ENCODE measurements around the gene ARHGAP18. TPM values are rescaled to one million over a fixed set of nuclear protein-coding genes. Genes with fewer than 3 reads are reported as not detected.

The ARHGAP18 gene
- total RNA-seq, 4 donors from 2014 or later: 2.8 to 9.0 (median 7.1) TPM

DNA sequence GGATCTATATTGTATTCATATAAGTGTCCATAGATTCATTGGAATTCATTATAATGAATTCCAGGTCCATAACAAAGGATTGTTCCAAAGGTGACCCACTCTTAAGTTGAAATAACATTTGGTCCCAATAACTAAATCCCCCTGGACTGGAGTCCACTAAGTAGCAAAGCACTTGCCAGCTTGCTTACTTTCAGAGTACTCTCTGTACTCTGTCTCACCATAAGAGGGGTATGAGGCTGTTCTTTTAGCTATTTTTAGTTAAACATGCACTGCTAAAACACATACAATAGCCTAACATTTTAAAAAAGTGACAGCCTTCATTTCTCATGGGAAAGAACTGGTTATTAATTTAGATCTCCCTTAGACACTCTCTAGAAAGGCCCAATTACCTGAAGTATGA, 16.7 kb upstream of the ARHGAP18 start:
- TF ChIP-seq, protein P1, sequence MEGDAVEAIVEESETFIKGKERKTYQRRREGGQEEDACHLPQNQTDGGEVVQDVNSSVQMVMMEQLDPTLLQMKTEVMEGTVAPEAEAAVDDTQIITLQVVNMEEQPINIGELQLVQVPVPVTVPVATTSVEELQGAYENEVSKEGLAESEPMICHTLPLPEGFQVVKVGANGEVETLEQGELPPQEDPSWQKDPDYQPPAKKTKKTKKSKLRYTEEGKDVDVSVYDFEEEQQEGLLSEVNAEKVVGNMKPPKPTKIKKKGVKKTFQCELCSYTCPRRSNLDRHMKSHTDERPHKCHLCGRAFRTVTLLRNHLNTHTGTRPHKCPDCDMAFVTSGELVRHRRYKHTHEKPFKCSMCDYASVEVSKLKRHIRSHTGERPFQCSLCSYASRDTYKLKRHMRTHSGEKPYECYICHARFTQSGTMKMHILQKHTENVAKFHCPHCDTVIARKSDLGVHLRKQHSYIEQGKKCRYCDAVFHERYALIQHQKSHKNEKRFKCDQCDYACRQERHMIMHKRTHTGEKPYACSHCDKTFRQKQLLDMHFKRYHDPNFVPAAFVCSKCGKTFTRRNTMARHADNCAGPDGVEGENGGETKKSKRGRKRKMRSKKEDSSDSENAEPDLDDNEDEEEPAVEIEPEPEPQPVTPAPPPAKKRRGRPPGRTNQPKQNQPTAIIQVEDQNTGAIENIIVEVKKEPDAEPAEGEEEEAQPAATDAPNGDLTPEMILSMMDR (IDR thresholded peaks at IDR 0.05): no peak
- TF ChIP-seq POLR2A (IDR thresholded peaks at IDR 0.05): no peak
- H3K4me3 ChIP-seq: no peak overlapping the region
- no peaks in the 10 kb centered on the region for H3K27me3 ChIP-seq
- no peak for DNase-seq
- no peaks in the 10 kb centered on the region for H3K36me3 ChIP-seq
- no peak overlapping the region for H3K27ac ChIP-seq
- intact Hi-C loops (cut with DNase I): loop anchor here (5.0 kb wide), 1 partner anchor 124 kb away; no protein-coding TSS in a partner anchor
- H3K9me3 ChIP-seq: no peaks in the 10 kb centered on the region
- no peaks in the 10 kb centered on the region for H3K4me1 ChIP-seq

DNA sequence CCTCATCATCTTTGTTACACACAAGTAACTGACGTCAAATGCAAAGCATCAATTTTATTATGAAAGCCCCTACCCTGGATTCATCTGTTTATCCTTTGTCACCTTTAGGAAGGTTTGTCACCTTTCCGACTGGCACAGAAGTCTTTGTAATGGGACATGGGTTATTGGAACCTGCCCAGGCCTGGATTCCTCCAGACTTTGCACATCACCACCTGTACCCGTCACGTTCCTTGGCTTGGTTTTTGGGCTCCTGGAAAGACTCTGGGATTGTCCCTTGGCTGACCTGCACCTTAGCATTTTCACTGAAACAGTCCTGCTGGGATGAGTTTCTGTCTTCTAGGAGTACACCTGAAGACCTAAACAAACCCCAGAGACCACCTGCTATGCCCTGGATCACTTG, 15.4 kb upstream of the ARHGAP18 start:
- TF ChIP-seq POLR2A (IDR thresholded peaks at IDR 0.05): no peak
- TF ChIP-seq, protein P1 (IDR thresholded peaks at IDR 0.05): no peak
- intact Hi-C loops (cut with DNase I): loop anchor here (5.0 kb wide), 1 partner anchor 123 kb away; no protein-coding TSS in a partner anchor
- Histone ChIP-seq H3K4me1 (no peaks in the 10 kb centered on the region), H3K27ac (no peak overlapping the region), H3K36me3 (no peaks in the 10 kb centered on the region), H3K27me3 (no peaks in the 10 kb centered on the region), H3K9me3 (no peaks in the 10 kb centered on the region), H3K4me3 (no peak overlapping the region)
- no peak for DNase-seq
- WGBS, 2 donors: 79 to 92% methylated on average over 4 of the region's 4 CpGs

DNA sequence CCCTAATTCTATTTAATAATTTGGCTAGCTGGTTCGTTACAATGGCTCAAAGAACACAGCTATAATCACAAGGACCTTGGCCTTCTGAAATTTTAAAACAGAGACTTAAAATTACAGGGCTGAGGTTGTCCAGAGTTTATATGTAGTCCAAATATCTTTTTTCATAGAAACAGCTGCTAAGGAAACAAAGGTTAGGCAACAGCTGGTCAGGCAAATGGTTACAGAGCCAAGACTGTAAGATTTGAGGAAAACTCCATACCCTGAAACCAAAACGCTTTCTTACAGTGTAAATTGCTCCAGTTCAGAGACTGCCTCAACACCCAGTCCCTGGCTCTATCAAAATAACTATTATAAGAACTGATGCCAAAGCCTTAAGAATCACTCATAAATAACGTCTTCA, 9.7 kb upstream of the ARHGAP18 start:
- Histone ChIP-seq H3K27me3 (no peaks in the 10 kb centered on the region), H3K4me1 (no peaks in the 10 kb centered on the region), H3K36me3 (no peaks in the 10 kb centered on the region), H3K4me3 (no peak overlapping the region), H3K27ac (no peak overlapping the region), H3K9me3 (no peaks in the 10 kb centered on the region)
- TF ChIP-seq, protein P1 (IDR thresholded peaks at IDR 0.05): no peak
- no peak for TF ChIP-seq POLR2A (IDR thresholded peaks at IDR 0.05)
- intact Hi-C loops (cut with DNase I): no loop called here
- WGBS, 2 donors: 69 to 75% methylated on average over 3 of the region's 3 CpGs
- no peak for DNase-seq

DNA sequence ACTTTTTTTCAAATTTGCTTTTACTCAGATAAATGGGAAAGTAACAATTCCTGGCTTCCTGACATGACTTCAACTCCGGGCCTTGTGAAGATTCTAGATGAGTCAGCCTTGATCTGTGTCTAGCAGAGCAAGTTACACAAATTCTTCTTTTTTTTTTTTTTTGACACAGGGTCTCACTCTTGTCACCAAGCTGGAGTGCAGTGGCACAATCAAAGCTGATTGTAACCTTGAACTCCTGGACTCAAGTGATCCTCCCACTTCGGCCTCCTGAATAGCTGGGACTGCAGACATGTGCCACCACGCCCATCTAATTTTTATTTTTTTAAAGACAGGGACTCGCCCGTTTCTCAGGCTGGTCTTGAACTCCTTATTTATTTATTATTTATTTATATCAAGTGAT, 7.3 kb upstream of the ARHGAP18 start:
- Histone ChIP-seq H3K27me3 (no peaks in the 10 kb centered on the region), H3K4me1 (no peaks in the 10 kb centered on the region), H3K9me3 (no peaks in the 10 kb centered on the region), H3K27ac (no peak overlapping the region), H3K4me3 (no peak overlapping the region), H3K36me3 (no peaks in the 10 kb centered on the region)
- intact Hi-C loops (cut with DNase I): no loop called here
- no peak for DNase-seq
- 47 to 51% methylated on average over 5 of the region's 5 CpGs for WGBS, 2 donors
- TF ChIP-seq POLR2A (IDR thresholded peaks at IDR 0.05): no peak
- TF ChIP-seq, protein P1 (IDR thresholded peaks at IDR 0.05): no peak

DNA sequence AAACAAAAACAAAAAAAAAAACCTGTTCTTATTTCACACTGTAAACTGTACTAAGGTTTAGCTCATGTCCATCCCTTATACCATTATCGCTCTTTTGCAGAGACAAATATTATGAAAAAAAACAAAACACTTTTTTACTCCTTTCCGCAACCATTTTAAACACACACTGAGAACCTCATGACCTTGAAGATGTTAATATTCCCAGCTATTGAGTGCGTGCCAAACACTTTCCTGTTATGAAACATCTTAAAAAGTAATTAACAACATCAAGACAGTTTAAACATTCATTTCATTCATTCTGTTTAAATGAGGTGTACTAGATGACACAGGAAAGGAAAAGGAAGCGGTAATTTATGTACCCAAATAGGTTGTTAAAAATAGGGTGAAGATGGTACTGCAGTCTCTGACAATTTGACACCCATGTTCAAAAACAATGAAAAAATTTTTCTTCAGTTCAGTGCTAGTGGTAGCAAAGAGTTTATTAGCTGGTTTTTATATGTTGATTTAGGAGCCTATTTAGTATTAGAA, 3.9 kb upstream of the ARHGAP18 start:
- H3K4me3 ChIP-seq: no peak overlapping the region
- H3K4me1 ChIP-seq: peaks cover 0 to 19% (median 7%) of the 10 kb centered on the region in 3 donors
- H3K27me3 ChIP-seq: no peaks in the 10 kb centered on the region
- TF ChIP-seq, protein P1 (IDR thresholded peaks at IDR 0.05): no peak
- no peak for TF ChIP-seq POLR2A (IDR thresholded peaks at IDR 0.05)
- no peak for DNase-seq
- 68 to 82% methylated on average over 4 of the region's 4 CpGs for WGBS, 2 donors
- H3K9me3 ChIP-seq: no peaks in the 10 kb centered on the region
- intact Hi-C loops (cut with DNase I): no loop called here
- H3K36me3 ChIP-seq: no peaks in the 10 kb centered on the region
- H3K27ac ChIP-seq: no peak overlapping the region
